Osteoblast (primary cell): Measurements from ENCODE around the gene PGA4. TPM values are rescaled to one million over a fixed set of nuclear protein-coding genes. Genes with fewer than 3 reads are reported as not detected.
A peak's percentile ranks its signal among the peaks of the same experiment; 100 is the strongest.

Source experiments
- DNase-seq: peaks from one replicate; pipeline ENCODE4 v3.0.0; 2011; ENCODE audit warnings: low spot score, mixed read lengths; ENCODE audit not compliant: insufficient read length; ENCODE audit errors: missing footprints
- H2AFZ ChIP-seq: 2 replicates; pipeline ENCODE4 v1.6.0; 2011; ENCODE audit warnings: mild to moderate bottlenecking, low read length
- H3K27ac ChIP-seq: 2 replicates; pipeline ENCODE4 v1.5.1; 2011; ENCODE audit warnings: mild to moderate bottlenecking, low read depth, low read length, moderate library complexity
- H3K27me3 ChIP-seq: 2 replicates; pipeline ENCODE4 v1.6.0; 2012; ENCODE audit warnings: mild to moderate bottlenecking, control low read depth, inconsistent platforms, low read length, moderate library complexity; ENCODE audit not compliant: insufficient read depth
- H3K36me3 ChIP-seq: 2 replicates; pipeline ENCODE4 v1.5.1; 2011; ENCODE audit warnings: mild to moderate bottlenecking, low read length, control low read depth, moderate library complexity; ENCODE audit not compliant: insufficient read depth
- H3K4me1 ChIP-seq: 2 replicates; pipeline ENCODE4 v1.5.1; 2011; ENCODE audit warnings: mild to moderate bottlenecking, low read length, control low read depth, moderate library complexity; ENCODE audit not compliant: insufficient read depth
- H3K4me2 ChIP-seq: 2 replicates; pipeline ENCODE4 v1.6.0; 2011; ENCODE audit warnings: mild to moderate bottlenecking, low read length; ENCODE audit not compliant: insufficient read depth
- H3K4me3 ChIP-seq: fragments of 200-600 bp; sonication (generic); 3 replicates; pipeline ENCODE4 v1.5.1; 2012; ENCODE audit warnings: mild to moderate bottlenecking, low read length, inconsistent platforms; ENCODE audit not compliant: insufficient read depth
- H3K79me2 ChIP-seq: 2 replicates; pipeline ENCODE4 v1.6.0; 2012; ENCODE audit warnings: mild to moderate bottlenecking, low read length, control low read depth, inconsistent platforms; ENCODE audit not compliant: insufficient read depth
- H3K9me3 ChIP-seq: 2 replicates; pipeline ENCODE4 v1.5.1; 2011; ENCODE audit warnings: low read depth, low read length, control low read depth
- H4K20me1 ChIP-seq: 2 replicates; pipeline ENCODE4 v1.6.0; 2012; ENCODE audit warnings: mild to moderate bottlenecking, low read length, control low read depth; ENCODE audit not compliant: insufficient read depth
- total RNA-seq: library from RNA; depleted of rRNA; stranded (reverse); fragments of >200 nt; gene quantifications from 2 replicates; pipeline ENCODE4 v1.2.3, GENCODE V29; 2012
- TF ChIP-seq, protein P1 (sequence below): IDR thresholded peaks from 2 replicates; pipeline ENCODE4 v1.5.1; 2011; ENCODE audit warnings: mild to moderate bottlenecking, low read depth, low read length, moderate library complexity; ENCODE audit errors: extremely low read depth

PGA4 gene
- total RNA-seq, 1 donor, result not detected

DNA sequence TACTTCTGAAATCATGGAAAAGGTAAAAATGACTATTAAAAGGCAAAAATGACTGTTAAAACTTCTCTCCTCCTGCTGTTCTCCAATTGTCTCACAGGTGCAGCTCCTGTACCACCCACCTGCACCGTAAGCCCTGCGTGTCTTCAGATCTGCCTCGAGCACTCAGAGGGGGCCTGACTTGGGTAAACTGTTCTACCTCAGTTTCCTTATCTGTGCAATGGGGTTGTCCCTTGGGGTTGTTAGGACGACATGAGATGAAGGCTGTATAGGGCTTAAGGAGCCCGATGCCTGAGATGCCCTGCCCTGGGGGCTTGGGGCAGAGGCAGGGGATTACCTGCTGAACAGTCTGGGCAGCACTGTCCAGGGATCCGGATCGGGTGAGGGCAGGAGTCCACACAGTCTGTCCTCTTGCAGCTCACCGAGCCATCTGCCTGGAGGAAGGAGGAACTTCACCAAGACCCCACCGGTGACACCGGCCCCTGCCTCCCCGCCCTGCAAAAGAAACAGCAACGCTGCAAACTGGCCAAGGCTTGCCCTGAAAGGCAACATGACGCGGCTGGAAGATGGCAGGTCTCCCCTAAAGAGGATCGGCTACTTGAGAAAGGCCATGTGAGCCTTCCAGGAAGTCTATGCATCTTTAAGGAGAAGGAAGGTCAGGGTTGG lies 46.6 kb downstream of the PGA4 start:
- H3K79me2 ChIP-seq, result no peaks in the 10 kb centered on the region
- peaks cover 3% of the 10 kb centered on the region for H3K36me3 ChIP-seq
- H3K4me2 ChIP-seq, result no peak overlapping the region
- no peak overlapping the region for H2AFZ ChIP-seq
- no peak for DNase-seq
- TF ChIP-seq, protein P1, sequence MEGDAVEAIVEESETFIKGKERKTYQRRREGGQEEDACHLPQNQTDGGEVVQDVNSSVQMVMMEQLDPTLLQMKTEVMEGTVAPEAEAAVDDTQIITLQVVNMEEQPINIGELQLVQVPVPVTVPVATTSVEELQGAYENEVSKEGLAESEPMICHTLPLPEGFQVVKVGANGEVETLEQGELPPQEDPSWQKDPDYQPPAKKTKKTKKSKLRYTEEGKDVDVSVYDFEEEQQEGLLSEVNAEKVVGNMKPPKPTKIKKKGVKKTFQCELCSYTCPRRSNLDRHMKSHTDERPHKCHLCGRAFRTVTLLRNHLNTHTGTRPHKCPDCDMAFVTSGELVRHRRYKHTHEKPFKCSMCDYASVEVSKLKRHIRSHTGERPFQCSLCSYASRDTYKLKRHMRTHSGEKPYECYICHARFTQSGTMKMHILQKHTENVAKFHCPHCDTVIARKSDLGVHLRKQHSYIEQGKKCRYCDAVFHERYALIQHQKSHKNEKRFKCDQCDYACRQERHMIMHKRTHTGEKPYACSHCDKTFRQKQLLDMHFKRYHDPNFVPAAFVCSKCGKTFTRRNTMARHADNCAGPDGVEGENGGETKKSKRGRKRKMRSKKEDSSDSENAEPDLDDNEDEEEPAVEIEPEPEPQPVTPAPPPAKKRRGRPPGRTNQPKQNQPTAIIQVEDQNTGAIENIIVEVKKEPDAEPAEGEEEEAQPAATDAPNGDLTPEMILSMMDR, result no peak
- H3K27me3 ChIP-seq, result no peaks in the 10 kb centered on the region
- no peaks in the 10 kb centered on the region for H3K9me3 ChIP-seq
- no peak overlapping the region for H3K27ac ChIP-seq
- no peaks in the 10 kb centered on the region for H3K4me1 ChIP-seq
- no peaks in the 10 kb centered on the region for H4K20me1 ChIP-seq
- no peak overlapping the region for H3K4me3 ChIP-seq

DNA sequence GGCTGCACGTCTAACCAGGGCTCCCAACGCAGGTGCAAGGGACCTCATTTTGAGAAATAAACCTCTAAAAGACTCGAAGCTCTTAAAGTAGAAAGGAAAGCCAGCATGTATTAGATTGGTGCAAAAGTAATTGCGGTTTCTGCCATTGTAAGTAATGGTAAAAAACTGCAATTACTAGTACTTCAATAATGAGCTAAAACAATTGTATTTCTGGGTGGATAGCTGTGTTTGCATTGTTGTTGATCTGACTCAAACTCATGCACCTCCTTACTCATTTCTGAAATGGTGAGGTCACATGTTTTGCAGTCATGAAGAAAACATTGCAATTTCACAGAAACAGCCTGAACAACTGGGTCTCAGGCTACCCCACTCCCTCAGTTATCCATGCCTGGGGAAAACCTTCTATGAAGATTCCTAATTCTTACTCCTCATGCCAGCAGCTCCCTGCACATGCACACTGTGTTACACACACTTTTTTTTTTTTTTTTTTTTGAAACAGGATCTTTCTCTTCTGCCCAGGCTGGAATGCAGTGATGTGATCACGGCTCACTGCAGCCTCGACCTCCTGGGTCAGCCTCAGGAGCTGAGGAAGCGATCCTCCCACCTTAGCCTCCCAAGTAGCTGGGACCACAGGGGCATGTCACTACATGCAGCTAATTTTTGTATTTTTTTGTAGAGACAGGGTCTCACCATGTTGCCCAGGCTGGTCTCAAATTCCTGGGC lies 48.4 kb downstream of the PGA4 start:
- Histone ChIP-seq H3K36me3 (peaks cover 3% of the 10 kb centered on the region), H3K27ac (no peak overlapping the region), H4K20me1 (peaks cover 2% of the 10 kb centered on the region), H3K9me3 (no peaks in the 10 kb centered on the region), H3K4me1 (no peaks in the 10 kb centered on the region), H3K27me3 (no peaks in the 10 kb centered on the region), H2AFZ (no peak overlapping the region), H3K4me3 (no peak overlapping the region), H3K4me2 (no peak overlapping the region), H3K79me2 (no peaks in the 10 kb centered on the region)
- TF ChIP-seq, protein P1, result no peak
- DNase-seq, result peak; percentile 94

DNA sequence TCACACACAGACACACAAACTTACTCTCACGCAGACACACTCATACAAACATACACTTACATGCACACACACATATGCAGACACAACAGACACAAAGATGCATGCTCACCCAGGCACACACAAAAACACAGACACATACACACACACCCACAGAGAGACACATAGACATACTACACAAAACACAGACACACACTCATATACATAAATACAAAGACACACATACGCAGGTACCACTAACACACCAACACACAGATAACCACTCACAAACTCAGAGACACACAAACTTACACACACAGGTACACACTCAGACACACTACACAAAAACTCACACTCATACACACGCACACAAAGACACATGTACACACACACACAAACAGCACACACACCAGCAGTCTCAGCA lies 50.6 kb downstream of the PGA4 start:
- no peaks in the 10 kb centered on the region for H3K9me3 ChIP-seq
- peaks cover 2% of the 10 kb centered on the region for H4K20me1 ChIP-seq
- H3K4me2 ChIP-seq, result no peak overlapping the region
- no peaks in the 10 kb centered on the region for H3K27me3 ChIP-seq
- no peak overlapping the region for H3K27ac ChIP-seq
- H3K36me3 ChIP-seq, result peaks cover 3% of the 10 kb centered on the region
- DNase-seq, result no peak
- TF ChIP-seq, protein P1, result no peak
- no peaks in the 10 kb centered on the region for H3K4me1 ChIP-seq
- H3K79me2 ChIP-seq, result no peaks in the 10 kb centered on the region
- no peak overlapping the region for H2AFZ ChIP-seq
- no peak overlapping the region for H3K4me3 ChIP-seq

DNA sequence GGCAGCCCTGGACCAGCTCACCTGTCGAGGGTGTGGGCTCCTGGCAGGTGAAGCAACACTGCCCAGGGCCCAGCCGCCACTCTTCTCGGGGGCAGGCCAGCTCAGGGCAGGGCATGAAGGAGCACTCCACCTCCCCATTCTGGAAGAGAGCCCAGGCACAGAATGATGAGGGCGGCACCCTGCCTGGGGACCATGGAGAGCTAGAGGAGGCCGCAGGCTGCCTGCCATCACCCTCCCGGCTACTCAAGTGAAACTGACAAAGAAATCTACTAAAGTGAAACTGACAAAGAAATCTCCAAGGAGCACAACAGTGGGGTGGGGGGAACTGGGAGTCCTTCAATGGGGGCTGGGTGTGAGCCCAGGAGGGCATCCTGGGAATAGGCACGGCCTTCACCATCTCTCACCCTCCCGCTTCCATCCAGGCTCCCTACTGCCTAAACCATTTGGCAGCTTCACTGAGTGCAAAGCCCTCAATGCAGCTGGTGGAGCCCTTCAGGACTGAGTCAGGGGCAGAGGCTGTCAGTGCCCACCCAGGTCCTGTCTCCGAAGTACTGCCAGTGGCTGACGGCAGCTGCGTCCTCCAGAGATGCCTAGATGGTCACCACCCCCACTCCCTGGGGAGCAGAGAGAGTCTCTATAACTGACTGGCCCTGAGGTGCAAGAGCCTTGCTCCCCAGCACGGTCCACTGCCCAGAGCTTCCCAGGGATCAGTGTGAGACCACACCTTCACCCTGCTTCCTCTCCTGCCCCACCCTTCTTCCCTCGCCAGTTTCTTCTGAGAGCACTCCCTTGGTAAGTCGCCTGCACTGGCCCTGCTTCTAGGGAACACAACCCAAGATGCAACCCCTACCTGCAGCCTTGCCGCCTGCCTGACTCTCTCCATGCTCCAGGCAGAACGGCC lies 51.3 kb downstream of the PGA4 start:
- Histone ChIP-seq H3K27ac (no peak overlapping the region), H3K27me3 (no peaks in the 10 kb centered on the region), H3K4me2 (no peak overlapping the region), H3K36me3 (peaks cover 3% of the 10 kb centered on the region), H3K79me2 (no peaks in the 10 kb centered on the region), H3K9me3 (no peaks in the 10 kb centered on the region), H3K4me1 (no peaks in the 10 kb centered on the region), H4K20me1 (peaks cover 2% of the 10 kb centered on the region), H2AFZ (no peak overlapping the region), H3K4me3 (no peak overlapping the region)
- DNase-seq, result peak; percentile 69
- TF ChIP-seq, protein P1, result no peak
